Vagina (tissue), 2 donors: ENCODE data around the gene FAAH. TPM values are rescaled to one million over a fixed set of nuclear protein-coding genes. Genes with fewer than 3 reads are reported as not detected.

ENCODE experiments used
- DNase-seq, 2 donors: peaks; one replicate each; pipeline ENCODE4 v3.0.0-alpha.2; 2017; ENCODE audit errors: extremely low spot score in 2 of 2
- H3K27ac ChIP-seq: fragments of 200-600 bp; sonication (generic); one replicate; pipeline ENCODE4 v1.5.1; 2019
- H3K27me3 ChIP-seq: fragments of 200-600 bp; sonication (generic); one replicate; pipeline ENCODE4 v1.5.1; 2019
- H3K36me3 ChIP-seq, 2 donors: fragments of 200-600 bp; sonication (generic); one replicate each; pipeline ENCODE4 v1.5.1; 2017 to 2019
- H3K4me1 ChIP-seq: fragments of 200-600 bp; sonication (generic); one replicate; pipeline ENCODE4 v1.5.1; 2019
- H3K4me3 ChIP-seq, 2 donors: fragments of 200-600 bp; sonication (generic); 1 replicate in 1 of 2; 2 replicates in 1 of 2; pipeline ENCODE4 v1.5.1; 2016 to 2019
- H3K9me3 ChIP-seq: fragments of 200-600 bp; sonication (generic); one replicate; pipeline ENCODE4 v1.5.1; 2019
- POLR2A ChIP-seq, 2 donors: fragments of 450-650 bp; IDR thresholded peaks; one replicate each; pipeline ENCODE4 v1.6.1; 2017; ENCODE audit warnings: antibody characterized with exemption in 2 of 2, mild to moderate bottlenecking in 2 of 2, moderate library complexity in 2 of 2
- POLR2AphosphoS5 ChIP-seq, 2 donors: sonication (generic); formaldehyde crosslinking; IDR thresholded peaks; one replicate each; pipeline ENCODE4 v1.9.0; 2017; ENCODE audit warnings: antibody characterized with exemption in 2 of 2, mild to moderate bottlenecking in 2 of 2, low read depth in 1 of 2; ENCODE audit not compliant: insufficient read depth in 1 of 2
- intact Hi-C: fragments of 100-400 bp; cut with DNase I; formaldehyde crosslinking; loops from one replicate; pipeline ENCODE4 v1.15.1; 2023
- total RNA-seq: library from RNA; depleted of rRNA; stranded (reverse); fragments of >200 nt; gene quantifications from one replicate; pipeline ENCODE4 v1.2.3, GENCODE V29; 2016
- TF ChIP-seq, protein P1 (sequence below), 3 experiments: fragments of 450-650 bp in 2 of 3; fragments of 200-600 bp in 1 of 3; sonication (generic) in 1 of 3; IDR thresholded peaks; one replicate each; pipeline ENCODE4 v1.5.1; 2017 to 2019; ENCODE audit warnings: antibody characterized with exemption in 3 of 3, mild to moderate bottlenecking in 2 of 3, moderate library complexity in 2 of 3

The FAAH gene
- total RNA-seq, 1 donor from 2014 or later = 38.1 TPM

DNA sequence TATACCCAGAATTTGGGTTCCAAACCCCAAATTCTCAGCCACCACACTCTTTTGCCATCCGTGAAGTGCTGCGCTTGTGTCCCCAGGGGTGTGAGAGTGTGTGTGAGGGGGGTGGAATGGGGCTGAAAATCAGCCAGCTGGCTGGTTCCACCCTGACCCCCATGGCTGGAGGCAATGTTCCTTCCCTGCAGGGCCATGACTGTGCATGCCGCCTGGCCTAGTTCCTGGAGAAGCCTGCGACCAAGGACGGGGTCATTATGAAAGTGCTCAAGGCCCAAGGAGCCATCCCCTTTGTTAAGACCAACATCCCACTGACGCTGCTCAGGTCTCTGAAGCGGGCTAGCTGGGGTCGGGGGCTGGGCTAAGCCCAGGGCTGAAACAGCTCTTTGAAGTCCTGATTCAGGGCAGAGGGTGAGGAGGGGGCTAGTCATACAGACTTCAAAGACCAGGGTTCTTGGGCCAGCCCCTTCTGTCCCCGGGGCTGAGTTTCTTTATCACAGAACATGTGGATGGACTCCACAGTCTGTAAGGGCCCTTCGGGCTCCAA is 38.7 kb downstream of the FAAH start:
- Histone ChIP-seq H3K4me1 (no peaks in the 10 kb centered on the region), H3K27me3 (no peaks in the 10 kb centered on the region), H3K36me3 (no peaks in the 10 kb centered on the region), H3K27ac (no peak overlapping the region), H3K9me3 (no peaks in the 10 kb centered on the region), H3K4me3 (no peak overlapping the region)
- DNase-seq = no peak
- intact Hi-C loops = no loop called here
- no peak for TF ChIP-seq POLR2AphosphoS5 (IDR thresholded peaks at IDR 0.05; ENCODE audit: insufficient read depth in 1 of 2, low read depth in 1 of 2)
- no peak for TF ChIP-seq POLR2A (IDR thresholded peaks at IDR 0.05)
- TF ChIP-seq, protein P1, sequence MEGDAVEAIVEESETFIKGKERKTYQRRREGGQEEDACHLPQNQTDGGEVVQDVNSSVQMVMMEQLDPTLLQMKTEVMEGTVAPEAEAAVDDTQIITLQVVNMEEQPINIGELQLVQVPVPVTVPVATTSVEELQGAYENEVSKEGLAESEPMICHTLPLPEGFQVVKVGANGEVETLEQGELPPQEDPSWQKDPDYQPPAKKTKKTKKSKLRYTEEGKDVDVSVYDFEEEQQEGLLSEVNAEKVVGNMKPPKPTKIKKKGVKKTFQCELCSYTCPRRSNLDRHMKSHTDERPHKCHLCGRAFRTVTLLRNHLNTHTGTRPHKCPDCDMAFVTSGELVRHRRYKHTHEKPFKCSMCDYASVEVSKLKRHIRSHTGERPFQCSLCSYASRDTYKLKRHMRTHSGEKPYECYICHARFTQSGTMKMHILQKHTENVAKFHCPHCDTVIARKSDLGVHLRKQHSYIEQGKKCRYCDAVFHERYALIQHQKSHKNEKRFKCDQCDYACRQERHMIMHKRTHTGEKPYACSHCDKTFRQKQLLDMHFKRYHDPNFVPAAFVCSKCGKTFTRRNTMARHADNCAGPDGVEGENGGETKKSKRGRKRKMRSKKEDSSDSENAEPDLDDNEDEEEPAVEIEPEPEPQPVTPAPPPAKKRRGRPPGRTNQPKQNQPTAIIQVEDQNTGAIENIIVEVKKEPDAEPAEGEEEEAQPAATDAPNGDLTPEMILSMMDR (IDR thresholded peaks at IDR 0.05) = no peak

DNA sequence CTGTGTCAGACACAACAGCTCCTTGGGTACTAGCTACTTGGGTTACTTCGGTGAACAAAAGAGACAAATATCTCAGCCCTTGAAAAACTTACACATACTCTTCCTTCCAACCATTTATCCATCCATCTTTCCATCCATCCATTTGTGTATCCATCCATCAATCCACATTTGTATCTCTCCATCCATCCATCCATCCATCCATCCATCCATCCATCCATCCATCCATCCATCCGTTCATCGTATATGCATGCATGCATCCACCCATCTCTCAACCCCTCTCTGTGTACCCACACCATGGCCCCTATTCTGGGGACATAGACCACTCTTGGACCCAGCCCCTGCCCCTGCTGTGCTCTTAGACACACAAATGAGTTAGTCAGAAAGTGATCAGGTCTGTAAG is 40.2 kb downstream of the FAAH start:
- no peak for TF ChIP-seq POLR2AphosphoS5 (IDR thresholded peaks at IDR 0.05; ENCODE audit: insufficient read depth in 1 of 2, low read depth in 1 of 2)
- TF ChIP-seq POLR2A (IDR thresholded peaks at IDR 0.05) = no peak
- TF ChIP-seq, protein P1 (IDR thresholded peaks at IDR 0.05) = no peak
- intact Hi-C loops = no loop called here
- Histone ChIP-seq H3K27ac (no peak overlapping the region), H3K9me3 (no peaks in the 10 kb centered on the region), H3K4me3 (no peak overlapping the region), H3K4me1 (no peaks in the 10 kb centered on the region), H3K27me3 (no peaks in the 10 kb centered on the region), H3K36me3 (no peaks in the 10 kb centered on the region)
- no peak for DNase-seq

DNA sequence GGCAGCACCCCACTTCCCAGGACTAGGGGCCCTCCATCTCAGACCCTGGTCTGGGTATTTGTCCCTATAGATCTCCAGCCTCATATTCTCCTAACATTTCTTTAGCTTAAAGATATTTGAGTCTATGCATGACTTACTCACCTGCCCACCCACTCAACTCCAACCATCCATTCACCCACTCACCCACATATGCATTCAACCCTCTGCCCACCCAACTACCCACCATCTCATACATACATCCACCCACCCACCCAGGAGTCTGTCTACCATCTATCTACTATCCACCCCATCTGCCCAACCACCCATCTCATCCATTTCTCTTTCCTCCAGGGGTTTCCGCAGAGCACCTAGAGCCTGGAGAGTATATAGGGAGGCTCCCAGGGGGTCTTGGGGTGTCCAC is 42.7 kb downstream of the FAAH start:
- TF ChIP-seq POLR2AphosphoS5 (IDR thresholded peaks at IDR 0.05; ENCODE audit: insufficient read depth in 1 of 2, low read depth in 1 of 2) (no peak), POLR2A (IDR thresholded peaks at IDR 0.05) (no peak)
- TF ChIP-seq, protein P1 (IDR thresholded peaks at IDR 0.05) = no peak
- no peaks in the 10 kb centered on the region for H3K27me3 ChIP-seq
- intact Hi-C loops = no loop called here
- H3K4me1 ChIP-seq = no peaks in the 10 kb centered on the region
- H3K36me3 ChIP-seq = no peaks in the 10 kb centered on the region
- no peak for DNase-seq
- no peaks in the 10 kb centered on the region for H3K9me3 ChIP-seq
- no peak overlapping the region for H3K4me3 ChIP-seq
- H3K27ac ChIP-seq = no peak overlapping the region

DNA sequence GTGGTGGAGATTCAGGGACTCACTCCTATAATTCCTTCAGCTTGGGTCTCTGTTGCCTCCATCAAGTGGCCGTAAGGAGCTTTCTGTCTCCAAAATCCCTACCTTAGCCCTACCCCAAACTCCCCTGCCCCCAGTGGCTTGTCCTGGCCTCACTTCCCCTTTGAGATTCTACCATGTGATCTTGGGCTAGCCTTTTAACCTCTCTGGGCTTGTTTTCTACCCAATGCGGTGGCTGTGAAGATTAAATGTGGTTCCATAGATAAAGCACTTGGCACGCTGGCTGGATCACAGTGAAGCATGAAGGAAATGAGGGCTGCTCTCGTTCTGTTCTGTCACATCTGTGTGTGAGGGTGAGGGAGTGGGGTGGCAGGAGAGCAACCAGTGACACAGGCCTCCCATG is 43.6 kb downstream of the FAAH start:
- intact Hi-C loops = no loop called here
- no peak for DNase-seq
- Histone ChIP-seq H3K27me3 (no peaks in the 10 kb centered on the region), H3K36me3 (no peaks in the 10 kb centered on the region), H3K4me1 (no peaks in the 10 kb centered on the region), H3K27ac (no peak overlapping the region), H3K4me3 (no peak overlapping the region), H3K9me3 (no peaks in the 10 kb centered on the region)
- TF ChIP-seq, protein P1 (IDR thresholded peaks at IDR 0.05) = no peak
- TF ChIP-seq POLR2A (IDR thresholded peaks at IDR 0.05) = no peak
- no peak for TF ChIP-seq POLR2AphosphoS5 (IDR thresholded peaks at IDR 0.05; ENCODE audit: insufficient read depth in 1 of 2, low read depth in 1 of 2)

DNA sequence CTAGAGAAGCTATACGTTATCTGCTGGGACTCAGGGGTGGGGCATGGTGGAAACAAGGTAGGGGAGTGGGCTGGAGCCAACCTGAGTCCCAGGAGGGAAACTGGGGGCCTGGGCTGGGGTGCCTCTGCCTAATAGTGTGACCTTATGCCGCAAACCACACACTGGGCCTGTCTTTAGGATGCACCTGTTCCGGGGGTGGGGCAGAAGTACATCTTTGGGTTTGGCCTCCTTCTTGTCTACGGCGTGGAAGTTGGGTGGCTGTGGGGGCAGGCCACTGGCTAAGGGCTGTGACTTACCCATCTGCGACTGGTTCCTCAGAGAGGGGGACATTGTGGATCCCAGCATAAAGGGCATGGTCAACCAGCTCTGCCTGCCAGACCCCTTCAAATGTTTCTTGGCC is 44.2 kb downstream of the FAAH start:
- Histone ChIP-seq H3K27me3 (no peaks in the 10 kb centered on the region), H3K4me3 (no peak overlapping the region), H3K27ac (no peak overlapping the region), H3K4me1 (no peaks in the 10 kb centered on the region), H3K36me3 (no peaks in the 10 kb centered on the region), H3K9me3 (no peaks in the 10 kb centered on the region)
- TF ChIP-seq POLR2AphosphoS5 (IDR thresholded peaks at IDR 0.05; ENCODE audit: insufficient read depth in 1 of 2, low read depth in 1 of 2) = no peak
- no peak for TF ChIP-seq POLR2A (IDR thresholded peaks at IDR 0.05)
- TF ChIP-seq, protein P1 (IDR thresholded peaks at IDR 0.05) = no peak
- intact Hi-C loops = no loop called here
- no peak for DNase-seq
